Astrocyte of the hippocampus (primary cell): ENCODE data around the gene WFDC1.
"Not testable (repeated sequence)": the region's sequence is repeated elsewhere in the genome, so short reads cannot be mapped to it uniquely, and the experiment has no call there.

ENCODE experiments used
- DNase-seq: peaks from one replicate; pipeline ENCODE4 v3.0.0; 2011; ENCODE audit warnings: low read depth, low spot score

Gene WFDC1

GRCh38 chr16:84327926-84328505 is 33.3 kb downstream of the WFDC1 start:
- DNase-seq: no peak

- DNase-seq: no peak
These were observed 34.3 kb downstream of the WFDC1 start for GRCh38 chr16:84329016-84329415.

- DNase-seq: no peak
These were observed 35.4 kb downstream of the WFDC1 start for GRCh38 chr16:84329843-84330684.

- no peak for DNase-seq
These were observed 36.0 kb downstream of the WFDC1 start for GRCh38 chr16:84330685-84331050.

- peak; percentile 15 for DNase-seq
These were observed 37.5 kb downstream of the WFDC1 start for GRCh38 chr16:84331998-84332780.

- no peak for DNase-seq
These were observed 38.5 kb downstream of the WFDC1 start for GRCh38 chr16:84332975-84333684.

GRCh38 chr16:84334058-84334457 is 39.4 kb downstream of the WFDC1 start:
- DNase-seq: no peak

- no peak for DNase-seq
These were observed 39.8 kb downstream of the WFDC1 start for GRCh38 chr16:84334482-84334881.

GRCh38 chr16:84337236-84337635 is 42.6 kb downstream of the WFDC1 start:
- DNase-seq: not testable (repeated sequence)

- DNase-seq: no peak
These were observed 44.6 kb downstream of the WFDC1 start for GRCh38 chr16:84339311-84339710.

GRCh38 chr16:84339766-84340165 is 45.1 kb downstream of the WFDC1 start:
- no peak for DNase-seq

GRCh38 chr16:84340325-84341040 is 45.8 kb downstream of the WFDC1 start:
- no peak for DNase-seq

- no peak for DNase-seq
These were observed 47.0 kb downstream of the WFDC1 start for GRCh38 chr16:84341528-84342295.

- DNase-seq: not testable (repeated sequence)
These were observed 49.1 kb downstream of the WFDC1 start for GRCh38 chr16:84343800-84344199.

GRCh38 chr16:84344781-84345180 is 50.1 kb downstream of the WFDC1 start:
- DNase-seq: no peak

GRCh38 chr16:84347161-84347560 is 52.5 kb downstream of the WFDC1 start:
- DNase-seq: no peak

GRCh38 chr16:84348386-84348888 is 53.8 kb downstream of the WFDC1 start:
- DNase-seq: no peak

- no peak for DNase-seq
These were observed 55.4 kb downstream of the WFDC1 start for GRCh38 chr16:84349862-84350684.

GRCh38 chr16:84350685-84351400 is 56.2 kb downstream of the WFDC1 start:
- DNase-seq: no peak
